Measurements from ENCODE around the gene CYSTM1.
"Not testable (repeated sequence)": the region's sequence is repeated elsewhere in the genome, so short reads cannot be mapped to it uniquely, and the experiment has no call there.

The CYSTM1 gene

DNA sequence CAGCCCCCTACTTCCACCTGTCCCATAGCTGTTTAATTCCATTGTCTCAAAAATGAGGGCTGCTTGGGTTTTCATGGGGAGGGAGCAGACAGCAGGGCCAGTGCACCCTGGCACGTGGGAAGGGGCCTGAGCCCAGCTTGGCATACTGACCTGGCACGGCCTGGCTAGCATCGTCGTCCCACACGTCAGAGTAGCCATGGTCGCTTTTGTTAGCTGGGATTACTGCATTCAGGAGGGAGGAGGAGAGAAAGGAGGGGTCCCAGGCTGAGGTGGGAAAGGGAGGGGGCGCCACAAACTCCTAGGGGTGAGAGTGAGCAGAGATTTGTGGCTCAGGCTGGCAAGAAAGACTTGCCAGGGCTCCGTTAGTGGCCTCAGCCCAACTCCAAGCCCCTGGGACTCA lies 21.1 kb upstream of the CYSTM1 start:
- no peak for DNase-seq (ENCODE audit: low read depth)
- TF ChIP-seq, protein P1, sequence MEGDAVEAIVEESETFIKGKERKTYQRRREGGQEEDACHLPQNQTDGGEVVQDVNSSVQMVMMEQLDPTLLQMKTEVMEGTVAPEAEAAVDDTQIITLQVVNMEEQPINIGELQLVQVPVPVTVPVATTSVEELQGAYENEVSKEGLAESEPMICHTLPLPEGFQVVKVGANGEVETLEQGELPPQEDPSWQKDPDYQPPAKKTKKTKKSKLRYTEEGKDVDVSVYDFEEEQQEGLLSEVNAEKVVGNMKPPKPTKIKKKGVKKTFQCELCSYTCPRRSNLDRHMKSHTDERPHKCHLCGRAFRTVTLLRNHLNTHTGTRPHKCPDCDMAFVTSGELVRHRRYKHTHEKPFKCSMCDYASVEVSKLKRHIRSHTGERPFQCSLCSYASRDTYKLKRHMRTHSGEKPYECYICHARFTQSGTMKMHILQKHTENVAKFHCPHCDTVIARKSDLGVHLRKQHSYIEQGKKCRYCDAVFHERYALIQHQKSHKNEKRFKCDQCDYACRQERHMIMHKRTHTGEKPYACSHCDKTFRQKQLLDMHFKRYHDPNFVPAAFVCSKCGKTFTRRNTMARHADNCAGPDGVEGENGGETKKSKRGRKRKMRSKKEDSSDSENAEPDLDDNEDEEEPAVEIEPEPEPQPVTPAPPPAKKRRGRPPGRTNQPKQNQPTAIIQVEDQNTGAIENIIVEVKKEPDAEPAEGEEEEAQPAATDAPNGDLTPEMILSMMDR (conservative IDR thresholded peaks at IDR 0.05; ENCODE audit: control insufficient read depth, insufficient read depth, low read depth, low read length) = no peak
- no peak overlapping the region for H3K4me3 ChIP-seq (ENCODE audit: control insufficient read depth, low read depth, low read length)

DNA sequence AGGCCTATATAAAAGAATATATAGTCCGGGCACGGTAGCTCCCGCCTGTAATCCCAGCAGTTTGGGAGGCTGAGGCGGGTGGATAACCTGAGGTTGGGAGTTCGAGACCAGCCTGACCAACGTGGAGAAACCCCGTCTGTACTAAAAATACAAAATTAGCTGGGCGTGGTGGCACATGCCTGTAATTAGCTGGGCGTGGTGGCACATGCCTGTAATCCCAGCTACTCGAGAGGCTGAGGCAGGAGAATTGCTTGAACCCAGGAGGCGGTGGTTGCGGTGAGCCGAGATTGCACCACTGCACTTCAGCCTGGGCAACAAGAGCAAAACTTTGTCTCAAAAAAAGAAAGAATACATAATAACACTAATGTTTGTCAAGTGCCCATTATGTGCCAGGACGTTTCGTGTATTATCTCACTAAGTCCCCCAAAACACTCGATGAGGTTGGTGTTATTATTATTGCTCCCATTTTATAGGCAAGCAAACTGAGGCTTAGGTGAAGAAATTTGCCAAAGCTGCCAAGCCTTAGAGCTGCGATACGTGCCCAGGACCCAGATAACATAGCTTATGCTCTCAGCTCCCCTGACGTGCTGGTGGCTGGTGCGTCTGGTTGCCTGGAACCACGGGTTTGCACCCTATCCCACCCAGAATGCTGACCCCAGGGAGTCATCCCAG lies 20.1 kb upstream of the CYSTM1 start:
- H3K4me3 ChIP-seq (ENCODE audit: control insufficient read depth, low read depth, low read length); DNase-seq (ENCODE audit: low read depth): not testable (repeated sequence)

DNA sequence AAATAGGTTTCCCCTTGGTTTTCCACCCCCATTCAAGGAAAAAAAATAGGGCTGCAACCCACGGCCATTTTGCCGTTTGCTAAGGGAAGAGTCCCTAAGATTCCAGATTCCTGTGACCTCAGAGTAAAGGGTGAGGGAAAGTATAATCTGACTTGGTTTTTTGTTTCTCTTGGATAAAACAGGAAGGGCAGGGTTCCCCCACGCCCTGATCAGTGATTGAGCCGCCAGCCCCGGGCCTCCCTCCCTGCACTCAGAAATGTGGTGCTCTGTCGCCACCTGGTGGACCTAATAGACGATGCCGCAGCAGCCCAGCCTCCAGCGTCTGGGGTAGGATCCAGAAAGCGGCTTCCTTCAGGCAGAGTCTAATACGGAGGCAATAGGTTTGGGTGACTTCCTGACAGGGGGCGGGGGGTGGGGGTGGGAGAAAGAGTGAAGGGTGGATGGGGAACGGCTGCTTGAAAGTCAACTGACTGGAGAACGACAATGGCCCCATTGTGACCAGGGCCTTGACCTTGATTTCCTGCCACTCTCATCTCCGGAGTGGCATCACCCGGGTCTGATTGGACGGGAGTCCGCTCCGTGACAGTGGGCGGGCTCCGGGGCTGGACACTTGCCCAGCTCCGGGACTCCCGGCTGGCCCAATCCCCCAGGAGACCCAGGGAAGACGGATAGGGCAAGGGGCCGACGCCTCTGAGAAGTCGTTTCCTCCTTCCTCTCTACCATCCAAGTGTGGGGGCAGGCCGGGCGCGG lies 17.8 kb upstream of the CYSTM1 start:
- peak; percentile 79 for DNase-seq (ENCODE audit: low read depth)
- TF ChIP-seq, protein P1 (conservative IDR thresholded peaks at IDR 0.05; ENCODE audit: control insufficient read depth, insufficient read depth, low read depth, low read length) = peak; percentile 80
- H3K4me3 ChIP-seq (ENCODE audit: control insufficient read depth, low read depth, low read length) = peak overlapping the region; percentile 45

DNA sequence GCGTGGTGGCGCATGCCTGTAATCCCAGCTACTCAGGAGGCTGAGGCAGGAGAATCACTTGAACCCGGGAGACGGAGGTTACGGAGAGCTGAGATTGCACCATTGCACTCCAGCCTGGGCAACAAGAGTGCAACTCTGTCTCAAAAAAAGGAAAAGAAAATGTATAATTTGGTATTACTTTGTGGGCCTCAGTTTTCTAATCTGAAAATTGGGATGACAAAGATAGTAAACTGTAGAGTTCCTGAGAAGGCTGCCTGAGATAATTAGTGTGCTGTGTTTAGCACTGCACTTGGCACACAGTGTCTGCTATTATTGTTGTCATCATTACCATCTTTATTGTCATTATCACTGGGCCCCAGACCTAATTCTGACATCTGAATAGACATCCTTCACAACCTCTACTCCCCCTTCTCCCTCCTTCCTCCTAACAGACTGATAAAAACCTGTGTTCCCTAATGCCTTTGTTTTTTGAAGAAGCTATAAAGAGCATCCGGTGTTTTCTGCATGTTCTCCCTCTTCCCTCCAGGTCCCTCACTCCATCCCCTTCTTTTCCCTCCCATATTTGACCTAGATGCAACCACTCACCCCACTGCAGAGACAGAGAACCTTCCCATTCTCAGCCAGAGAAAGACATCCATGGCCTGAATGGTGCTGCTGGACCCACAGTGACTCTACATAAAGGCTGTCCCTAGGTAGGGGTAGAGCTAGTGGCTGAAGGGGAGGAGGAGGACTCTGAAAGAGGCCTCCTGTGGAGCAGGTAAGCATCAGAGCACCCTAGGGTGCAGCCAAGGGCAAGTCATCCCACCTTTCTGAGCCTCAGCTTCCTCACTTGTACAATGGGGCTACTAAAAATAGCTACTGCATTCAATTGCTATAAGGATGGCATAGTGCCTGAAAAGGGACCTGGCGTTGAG lies 15.7 kb upstream of the CYSTM1 start:
- no peak for DNase-seq (ENCODE audit: low read depth)
- TF ChIP-seq, protein P1 (conservative IDR thresholded peaks at IDR 0.05; ENCODE audit: control insufficient read depth, insufficient read depth, low read depth, low read length) = no peak
- H3K4me3 ChIP-seq (ENCODE audit: control insufficient read depth, low read depth, low read length) = no peak overlapping the region

DNA sequence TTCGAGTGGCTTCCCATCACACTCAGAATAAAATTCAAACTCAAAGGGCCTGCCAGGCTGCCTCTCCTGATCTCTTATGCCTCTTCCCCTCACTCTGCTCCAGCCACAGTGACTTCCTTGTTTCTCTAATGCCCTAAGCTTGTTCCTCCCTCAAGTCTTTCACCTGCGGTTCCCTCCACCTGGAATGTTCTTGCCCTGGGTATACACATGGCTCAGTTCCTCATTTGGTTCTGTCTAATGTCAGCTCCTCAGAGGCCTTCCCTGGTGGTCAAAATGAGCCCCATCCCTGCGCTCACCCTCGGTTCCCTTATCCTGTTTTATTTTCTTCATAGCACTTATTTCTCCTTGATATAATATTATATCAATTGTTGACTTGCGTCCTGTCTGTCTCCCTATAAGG lies 12.7 kb upstream of the CYSTM1 start:
- H3K4me3 ChIP-seq (ENCODE audit: control insufficient read depth, low read depth, low read length) = no peak overlapping the region
- no peak for DNase-seq (ENCODE audit: low read depth)
- TF ChIP-seq, protein P1 (conservative IDR thresholded peaks at IDR 0.05; ENCODE audit: control insufficient read depth, insufficient read depth, low read depth, low read length) = no peak

DNA sequence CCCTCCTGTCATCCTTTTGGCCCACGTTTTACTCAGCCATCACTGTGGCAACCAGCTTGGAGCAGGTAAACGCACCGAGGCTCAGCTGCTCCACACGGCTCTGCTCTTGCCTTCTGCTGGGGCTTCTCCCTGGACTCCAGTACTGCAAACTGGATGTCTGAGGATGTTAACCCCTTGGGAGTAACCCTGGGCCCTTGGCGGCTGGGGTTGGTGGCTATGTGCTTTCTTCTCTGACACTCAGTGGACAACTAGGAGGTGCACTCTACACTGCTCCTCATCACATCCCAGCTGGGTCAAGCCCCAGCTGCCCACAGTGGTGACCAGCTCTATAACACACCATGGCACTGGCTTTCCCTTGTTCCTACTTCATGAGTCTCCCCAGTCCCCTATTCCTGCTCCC lies 12.2 kb upstream of the CYSTM1 start:
- H3K4me3 ChIP-seq (ENCODE audit: control insufficient read depth, low read depth, low read length) = no peak overlapping the region
- TF ChIP-seq, protein P1 (conservative IDR thresholded peaks at IDR 0.05; ENCODE audit: control insufficient read depth, insufficient read depth, low read depth, low read length) = no peak
- DNase-seq (ENCODE audit: low read depth) = no peak
